HCT116 (cell line): ENCODE measurements around the gene FNBP1L. TPM values are rescaled to one million over a fixed set of nuclear protein-coding genes. Genes with fewer than 3 reads are reported as not detected.

Source experiments
- ATAC-seq: fragments of 200-7000 bp; cut with Tn5 transposase; 2 replicates; pipeline ENCODE4 v1.9.1; 2020; ENCODE audit warnings: mild to moderate bottlenecking, moderate library complexity
- BruUV-seq: library from RNA; stranded (reverse); fragments of 400-500 nt; replicated peaks from 2 replicates; lab custom pipeline; 2021; lab: Mats Ljungman, UMichigan
- CTCF ChIA-PET: fragments of 300-600 bp; sonication (Branson Sonifier 250); formaldehyde crosslinking; loops from one replicate; lab custom pipeline; 2021; ENCODE audit warnings: antibody characterized with exemption; lab: Charles Lee
- POLR2A ChIA-PET: fragments of 300-600, 350-600 bp; sonication (Branson Sonifier 250); formaldehyde crosslinking; loops from one replicate; lab custom pipeline; 2021; ENCODE audit warnings: antibody characterized with exemption; lab: Charles Lee
- RAD21 ChIA-PET, 2 experiments: fragments of 300-600 bp; sonication (Branson Sonifier 250); formaldehyde crosslinking; loops; one replicate each; lab custom pipeline; 2023; ENCODE audit warnings: low total read pairs in 2 of 2; ENCODE audit not compliant: uncharacterized antibody in 2 of 2, unreplicated experiment in 2 of 2, low non-redundant PET in 1 of 2; lab: Charles Lee
- DNase-seq: peaks from one replicate; pipeline ENCODE4 v3.0.0-alpha.2; 2010; ENCODE audit warnings: low read depth, low spot score
- H2AFZ ChIP-seq: fragments of 200-600 bp; shearing (Covaris generic), sonication (generic); 2 replicates; pipeline ENCODE4 v1.6.1; 2017; ENCODE audit warnings: low read depth, mixed run types, mixed read lengths, antibody characterized with exemption, low read length; ENCODE audit not compliant: poor library complexity, severe bottlenecking
- H3K27ac ChIP-seq: 2 replicates; pipeline ENCODE4 v1.5.1; 2012; ENCODE audit warnings: low read depth, low read length
- H3K27me3 ChIP-seq: fragments of 200-600 bp; sonication (generic); 2 replicates; pipeline ENCODE4 v1.6.1; 2016; ENCODE audit warnings: mixed run types, low read length, mixed read lengths; ENCODE audit not compliant: insufficient read depth
- H3K36me3 ChIP-seq, 2 experiments: fragments of 200-500 bp in 1 of 2; fragments of 200-600 bp in 1 of 2; sonication (Bioruptor generic) in 1 of 2; sonication (generic) in 1 of 2; 2 replicates each; pipeline versions ENCODE4 v1.5.1 to v1.6.1; 2014 to 2016; ENCODE audit warnings: low read length in 2 of 2, inconsistent platforms in 1 of 2, mixed read lengths in 1 of 2, mixed run types in 1 of 2; ENCODE audit not compliant: insufficient read depth in 2 of 2, control insufficient read depth in 1 of 2
- H3K4me1 ChIP-seq, 2 experiments: fragments of 200-600 bp in 1 of 2; sonication (generic) in 1 of 2; 2 replicates each; pipeline versions ENCODE4 v1.5.1 to v1.6.1; 2012 to 2017; ENCODE audit warnings: low read length in 2 of 2, inconsistent platforms in 1 of 2, mild to moderate bottlenecking in 1 of 2, mixed read lengths in 1 of 2, mixed run types in 1 of 2, moderate library complexity in 1 of 2; ENCODE audit not compliant: insufficient read depth in 2 of 2, control insufficient read depth in 1 of 2
- H3K4me2 ChIP-seq: fragments of 200-600 bp; sonication (generic); 2 replicates; pipeline ENCODE4 v1.6.1; 2017; ENCODE audit warnings: mixed run types, low read length, mixed read lengths
- H3K4me3 ChIP-seq, 2 experiments: fragments of 200-600 bp in 1 of 2; sonication (generic) in 1 of 2; replicated peaks in 1 of 2; 2 replicates each; pipeline ENCODE4 v1.5.1; 2011 to 2016; ENCODE audit warnings: low read length in 2 of 2, control low read depth in 1 of 2, low read depth in 1 of 2, mild to moderate bottlenecking in 1 of 2, mixed read lengths in 1 of 2, mixed run types in 1 of 2
- H3K79me2 ChIP-seq: fragments of 200-600 bp; sonication (generic); 2 replicates; pipeline ENCODE4 v1.6.1; 2017; ENCODE audit warnings: mild to moderate bottlenecking, mixed run types, low read length, moderate library complexity, mixed read lengths; ENCODE audit not compliant: insufficient read depth
- H3K9ac ChIP-seq: fragments of 200-600 bp; sonication (generic); 2 replicates; pipeline ENCODE4 v1.6.1; 2016; ENCODE audit warnings: low read length, mixed read lengths
- H3K9me2 ChIP-seq: fragments of 200-600 bp; sonication (generic), shearing (Covaris generic); 2 replicates; pipeline ENCODE4 v1.6.1; 2017; ENCODE audit warnings: mixed run types, mild to moderate bottlenecking, moderate library complexity; ENCODE audit not compliant: insufficient read depth
- H3K9me3 ChIP-seq, 2 experiments: fragments of 200-500 bp in 1 of 2; fragments of 200-600 bp in 1 of 2; sonication (Bioruptor generic) in 1 of 2; sonication (generic) in 1 of 2; 2 replicates each; pipeline ENCODE4 v1.6.1; 2014 to 2017; ENCODE audit warnings: low read length in 2 of 2, mixed read lengths in 2 of 2, inconsistent platforms in 1 of 2, low read depth in 1 of 2, mild to moderate bottlenecking in 1 of 2, mixed run types in 1 of 2, moderate library complexity in 1 of 2; ENCODE audit not compliant: control insufficient read depth in 1 of 2, insufficient read depth in 1 of 2
- H4K20me1 ChIP-seq: fragments of 200-600 bp; sonication (generic), shearing (Covaris generic); 2 replicates; pipeline ENCODE4 v1.6.1; 2017; ENCODE audit warnings: mixed run types, mild to moderate bottlenecking, moderate library complexity; ENCODE audit not compliant: insufficient read depth
- CEBPB ChIP-seq: IDR thresholded peaks from 2 replicates; pipeline ENCODE4 v1.6.1; 2012; ENCODE audit warnings: low read depth
- FOSL1 ChIP-seq: IDR thresholded peaks from 2 replicates; pipeline ENCODE4 v1.6.1; 2012; ENCODE audit warnings: low read depth
- SIN3A ChIP-seq: IDR thresholded peaks from 2 replicates; pipeline ENCODE4 v1.6.1; 2012; ENCODE audit warnings: low read depth
- TCF7L2 ChIP-seq: IDR thresholded peaks from 2 replicates; pipeline ENCODE4 v1.7.0; 2011; ENCODE audit warnings: borderline replicate concordance, inconsistent platforms; ENCODE audit not compliant: insufficient read depth, insufficient read length; ENCODE audit errors: extremely low read depth
- intact Hi-C: fragments of 100-400 bp; cut with micrococcal nuclease; formaldehyde crosslinking; loops from 2 replicates; pipeline ENCODE4 v1.10.0; 2022
- total RNA-seq: library from RNA; stranded (reverse); gene quantifications from one replicate; pipeline ENCODE4 v1.2.1, GENCODE V29; 2021; ENCODE audit not compliant: unreplicated experiment

FNBP1L gene
- total RNA-seq, 1 experiment from 2014 or later, result 26.1 TPM

DNA sequence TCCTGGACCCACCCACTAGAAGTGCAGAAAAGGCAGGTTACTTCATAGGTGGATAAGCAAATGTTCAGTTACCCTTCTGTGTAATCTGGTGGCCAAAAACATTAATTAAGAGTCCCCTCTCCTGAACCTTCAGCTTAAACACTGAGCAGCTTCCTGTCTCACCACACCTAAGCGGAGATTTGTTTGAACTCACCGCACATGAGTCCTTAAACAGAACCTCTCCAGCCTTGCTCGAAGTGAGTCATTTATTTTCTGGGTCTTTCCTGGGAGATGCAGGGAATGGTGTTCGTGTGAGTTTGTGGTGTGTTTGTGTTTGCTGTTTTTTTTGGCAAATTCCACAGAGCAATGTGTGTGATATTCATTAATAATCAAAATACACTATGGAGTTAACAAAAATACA is 7.6 kb upstream of the FNBP1L start:
- Histone ChIP-seq H3K4me1 (peaks cover 23 to 38% of the 10 kb centered on the region in 2 experiments), H4K20me1 (no peaks in the 10 kb centered on the region), H3K4me2 (peak overlapping the region; percentile 56), H3K4me3 (peak overlapping the region in 1 of 2 experiments; percentile 11; a peak in 2 of 4 replicates), H3K9me3 (no peaks in the 10 kb centered on the region; a peak in 1 of 4 replicates), H3K27me3 (no peaks in the 10 kb centered on the region), H3K9me2 (no peaks in the 10 kb centered on the region), H3K9ac (no peak overlapping the region), H3K36me3 (no peaks in the 10 kb centered on the region), H3K27ac (no peak overlapping the region), H3K79me2 (no peaks in the 10 kb centered on the region), H2AFZ (peak overlapping the region; percentile 15)
- RAD21 ChIA-PET, result interaction anchor here in 1 of 2 experiments (0.6 kb wide), 1 partner anchor 406 kb away, joined by 3 read pairs; no protein-coding TSS in a partner anchor
- CTCF ChIA-PET, result no interaction called here
- ATAC-seq (peak; percentile 73), DNase-seq (no peak)
- intact Hi-C loops, result loop anchor here (10.0 kb wide), 1 partner anchor 375 kb away; no protein-coding TSS in a partner anchor
- POLR2A ChIA-PET, result no interaction called here
- peak; percentile 81 for TF ChIP-seq TCF7L2
- no peak for TF ChIP-seq FOSL1
- BruUV-seq, result no TSS peak

DNA sequence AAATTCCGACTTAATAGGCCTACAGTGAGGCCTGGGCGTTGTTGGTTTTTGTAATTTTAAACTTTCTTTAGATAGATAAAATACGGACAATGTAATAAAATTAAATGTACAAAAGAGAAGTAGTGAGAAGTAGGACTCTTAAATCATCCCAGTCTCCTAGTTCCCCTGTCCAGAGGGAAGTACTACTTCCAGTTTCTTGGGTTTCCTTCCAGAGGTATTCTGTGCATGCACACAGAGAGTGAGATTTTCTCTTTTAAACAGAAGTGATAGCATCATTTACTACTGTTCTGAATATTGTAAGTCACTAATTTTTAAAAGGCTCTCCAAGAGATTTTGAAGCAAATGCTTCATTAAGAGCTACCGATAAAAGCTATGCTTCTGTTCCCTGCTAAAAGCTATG is 7.2 kb upstream of the FNBP1L start:
- RAD21 ChIA-PET, result no interaction called here
- TF ChIP-seq SIN3A, result no peak
- no peak for TF ChIP-seq CEBPB
- TF ChIP-seq, all 23 proteins: peak for 0
- intact Hi-C loops, result loop anchor here (10.0 kb wide), 1 partner anchor 374 kb away; no protein-coding TSS in a partner anchor

More for the DNA sequence above, 7.2 kb upstream of the FNBP1L start:
- no peak for ATAC-seq
- Histone ChIP-seq H3K4me2 (peak overlapping the region; percentile 56), H3K9me2 (no peaks in the 10 kb centered on the region), H4K20me1 (no peaks in the 10 kb centered on the region), H3K4me1 (peaks cover 23 to 38% of the 10 kb centered on the region in 2 experiments), H3K9ac (no peak overlapping the region), H3K79me2 (no peaks in the 10 kb centered on the region), H3K27ac (no peak overlapping the region), H3K4me3 (no peak overlapping the region), H3K36me3 (no peaks in the 10 kb centered on the region), H3K9me3 (no peaks in the 10 kb centered on the region), H3K27me3 (no peaks in the 10 kb centered on the region), H2AFZ (peak overlapping the region; percentile 15)
- no TSS peak for BruUV-seq
- no peak for DNase-seq
- ChIA-PET POLR2A (no interaction called here), CTCF (no interaction called here)
